Peyer's patch (tissue), 4 donors: ENCODE results near the gene SCUBE1.

Experiments
- CTCF ChIP-seq, 6 experiments: fragments of 450-650 bp in 4 of 6; fragments of 200-600 bp in 2 of 6; sonication (generic) in 1 of 6; IDR thresholded peaks; one replicate each; pipeline ENCODE4 v1.5.1; 2017 to 2019; ENCODE audit warnings: antibody characterized with exemption in 6 of 6, mild to moderate bottlenecking in 3 of 6, moderate library complexity in 1 of 6
- POLR2A ChIP-seq, 2 donors: fragments of 450-650 bp; IDR thresholded peaks; one replicate each; pipeline ENCODE4 v1.5.1; 2017; ENCODE audit warnings: antibody characterized with exemption in 2 of 2, mild to moderate bottlenecking in 2 of 2, moderate library complexity in 2 of 2

GRCh38 chr22:43163241-43163795 lies 179.9 kb downstream of the SCUBE1 start:
- TF ChIP-seq CTCF (IDR thresholded peaks at IDR 0.05) (no peak), POLR2A (IDR thresholded peaks at IDR 0.05) (no peak)
